HG02852 (cell line): ENCODE data around the gene CCL8.

ENCODE experiments used
- ATAC-seq: cut with Tn5 transposase; IDR thresholded peaks from one replicate; pipeline ENCODE4 v1.9.1; 2021; ENCODE audit warnings: mild to moderate bottlenecking, moderate library complexity; ENCODE audit not compliant: unreplicated experiment

Gene CCL8

DNA sequence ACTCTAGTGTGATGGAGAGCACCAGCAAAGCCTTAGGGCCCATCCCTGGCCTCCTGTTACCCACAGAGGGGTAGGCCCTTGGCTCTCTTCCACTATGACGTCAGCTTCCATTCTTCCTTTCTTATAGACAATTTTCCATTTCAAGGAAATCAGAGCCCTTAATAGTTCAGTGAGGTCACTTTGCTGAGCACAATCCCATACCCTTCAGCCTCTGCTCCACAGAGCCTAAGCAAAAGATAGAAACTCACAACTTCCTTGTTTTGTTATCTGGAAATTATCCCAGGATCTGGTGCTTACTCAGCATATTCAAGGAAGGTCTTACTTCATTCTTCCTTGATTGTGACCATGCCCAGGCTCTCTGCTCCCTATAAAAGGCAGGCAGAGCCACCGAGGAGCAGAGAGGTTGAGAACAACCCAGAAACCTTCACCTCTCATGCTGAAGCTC is at the start of gene CCL8:
Gene CCL8 (plus strand): TSS at position 397 of the 445 bp plus-strand sequence. CDS start 67 bp downstream, outside the sequence.
- no peak for ATAC-seq

DNA sequence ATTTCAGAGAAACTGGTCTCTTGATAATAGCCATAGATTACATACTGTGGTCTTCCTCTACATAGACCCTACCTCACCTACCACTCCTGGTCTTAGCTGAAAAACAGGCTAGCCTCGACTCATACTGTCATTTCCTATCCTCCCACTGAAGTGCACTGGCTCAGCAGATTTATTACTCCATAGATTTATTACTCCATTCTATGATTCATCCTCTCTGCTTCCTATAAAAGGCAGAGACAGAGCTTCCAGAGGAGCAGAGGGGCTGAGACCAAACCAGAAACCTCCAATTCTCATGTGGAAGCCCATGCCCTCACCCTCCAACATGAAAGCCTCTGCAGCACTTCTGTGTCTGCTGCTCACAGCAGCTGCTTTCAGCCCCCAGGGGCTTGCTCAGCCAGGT is 49.3 kb upstream of the CCL8 start, which contains the start of gene CCL7:
Gene CCL7 (plus strand): TSS at position 253 of the 400 bp plus-strand sequence. CDS start 70 bp downstream, at position 323.
- ATAC-seq: no peak

DNA sequence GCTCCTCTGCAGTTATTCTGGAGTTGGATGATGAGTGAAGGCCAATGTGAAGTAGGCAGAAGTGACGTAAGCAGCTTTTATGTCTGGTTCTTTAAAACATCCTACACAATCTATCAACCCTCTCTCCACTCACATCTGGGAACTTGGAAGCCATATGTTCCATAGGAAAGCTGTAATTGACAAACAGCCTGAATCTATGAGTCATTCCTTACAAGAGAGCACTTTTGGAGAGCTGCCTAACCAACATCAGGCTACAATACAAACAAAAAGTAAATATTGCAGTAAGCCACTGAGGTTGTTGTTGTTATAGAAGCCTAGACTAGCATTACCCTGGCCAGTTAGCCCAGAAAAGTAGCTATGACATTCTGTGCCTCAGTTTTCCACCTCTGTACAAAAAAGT is 43.4 kb upstream of the CCL8 start:
- no peak for ATAC-seq

DNA sequence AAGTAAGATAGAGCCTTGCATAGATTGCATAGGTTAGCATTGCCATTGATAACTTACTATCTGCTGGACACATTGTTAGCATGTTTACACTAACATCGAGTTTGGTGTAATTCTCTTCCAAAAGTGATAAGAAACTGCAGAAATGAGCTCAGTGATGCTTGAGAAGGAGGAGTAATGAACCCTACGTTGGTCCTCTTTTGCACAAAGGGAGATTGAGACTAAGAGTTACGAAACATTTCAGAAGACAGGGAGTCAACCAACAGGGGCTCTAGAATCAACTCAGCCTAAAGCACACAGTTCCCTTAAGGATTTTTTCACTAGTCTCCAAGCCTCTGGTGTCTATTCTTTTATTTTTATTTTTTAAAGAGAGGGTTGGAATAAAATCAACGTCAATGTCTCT is 42.4 kb upstream of the CCL8 start:
- ATAC-seq: no peak

DNA sequence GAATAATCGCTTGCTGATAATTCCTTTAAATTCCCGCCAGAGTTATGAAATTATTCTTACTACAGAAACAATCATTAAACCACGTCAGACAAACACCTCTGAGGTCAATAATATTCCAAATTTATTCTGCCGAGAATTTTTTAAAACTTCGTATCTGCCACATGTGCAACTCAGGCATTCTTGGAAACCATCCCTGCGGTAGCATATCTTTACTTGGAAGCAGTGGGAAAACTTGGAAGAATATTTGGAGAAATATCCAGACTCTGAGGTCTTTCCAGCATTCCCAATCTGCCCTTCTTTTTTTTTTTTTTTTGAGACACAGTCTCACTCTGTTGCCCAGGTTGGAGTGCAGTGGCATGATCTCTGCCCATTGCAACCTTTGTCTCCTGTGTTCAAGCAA is 35.7 kb upstream of the CCL8 start:
- no peak for ATAC-seq

DNA sequence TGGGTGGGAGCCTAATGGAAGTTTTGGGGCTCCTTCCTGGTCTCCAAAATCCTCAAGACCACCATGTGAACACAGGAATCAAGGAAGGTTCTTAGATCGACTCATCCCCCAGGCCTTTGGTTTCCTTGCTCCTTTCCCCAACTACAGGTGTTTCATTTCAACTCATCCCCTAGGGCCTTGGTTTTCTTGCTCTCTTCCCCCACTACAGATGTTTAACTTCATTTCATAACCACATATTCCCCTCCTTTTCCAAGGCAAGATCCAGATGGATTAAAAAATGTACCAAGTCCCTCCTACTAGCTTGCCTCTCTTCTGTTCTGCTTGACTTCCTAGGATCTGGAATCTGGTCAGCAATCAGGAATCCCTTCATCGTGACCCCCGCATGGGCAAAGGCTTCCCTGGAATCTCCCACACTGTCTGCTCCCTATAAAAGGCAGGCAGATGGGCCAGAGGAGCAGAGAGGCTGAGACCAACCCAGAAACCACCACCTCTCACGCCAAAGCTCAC is 33.9 kb upstream of the CCL8 start, which contains the start of gene CCL11:
Gene CCL11 (plus strand): TSS at position 457 of the 507 bp plus-strand sequence. CDS start 67 bp downstream, outside the sequence.
- ATAC-seq: no peak

DNA sequence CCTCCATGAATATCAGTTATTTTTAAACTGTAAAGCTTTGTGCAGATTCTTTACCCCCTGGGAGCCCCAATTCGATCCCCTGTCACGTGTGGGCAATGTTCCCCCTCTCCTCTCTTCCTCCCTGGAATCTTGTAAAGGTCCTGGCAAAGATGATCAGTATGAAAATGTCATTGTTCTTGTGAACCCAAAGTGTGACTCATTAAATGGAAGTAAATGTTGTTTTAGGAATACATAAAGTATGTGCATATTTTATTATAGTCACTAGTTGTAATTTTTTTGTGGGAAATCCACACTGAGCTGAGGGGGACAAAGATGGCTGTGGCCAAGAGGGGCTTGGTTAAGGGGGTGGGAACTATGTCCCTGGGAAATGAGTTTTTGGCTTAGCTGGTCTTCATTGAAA is 31.4 kb upstream of the CCL8 start:
- no peak for ATAC-seq

DNA sequence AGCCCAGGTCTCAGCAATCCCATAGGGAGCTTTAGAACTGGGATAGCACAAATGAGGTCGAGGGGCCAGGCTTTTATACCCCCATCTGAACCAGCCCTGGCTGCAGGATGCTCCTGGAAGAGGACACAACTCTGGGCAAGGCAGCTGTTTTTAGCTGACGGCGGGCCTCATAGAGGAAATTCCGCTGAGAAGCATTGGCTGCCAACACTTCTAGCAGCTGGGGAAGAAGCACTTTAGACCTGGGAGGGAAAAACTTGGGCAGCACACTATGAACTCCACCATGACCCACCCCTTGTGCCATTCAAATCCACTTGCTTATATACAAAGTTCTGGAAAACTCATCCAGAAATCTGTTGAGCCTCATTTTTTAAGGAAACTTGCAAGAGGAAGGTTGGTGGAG is 28.6 kb upstream of the CCL8 start:
- ATAC-seq: no peak

DNA sequence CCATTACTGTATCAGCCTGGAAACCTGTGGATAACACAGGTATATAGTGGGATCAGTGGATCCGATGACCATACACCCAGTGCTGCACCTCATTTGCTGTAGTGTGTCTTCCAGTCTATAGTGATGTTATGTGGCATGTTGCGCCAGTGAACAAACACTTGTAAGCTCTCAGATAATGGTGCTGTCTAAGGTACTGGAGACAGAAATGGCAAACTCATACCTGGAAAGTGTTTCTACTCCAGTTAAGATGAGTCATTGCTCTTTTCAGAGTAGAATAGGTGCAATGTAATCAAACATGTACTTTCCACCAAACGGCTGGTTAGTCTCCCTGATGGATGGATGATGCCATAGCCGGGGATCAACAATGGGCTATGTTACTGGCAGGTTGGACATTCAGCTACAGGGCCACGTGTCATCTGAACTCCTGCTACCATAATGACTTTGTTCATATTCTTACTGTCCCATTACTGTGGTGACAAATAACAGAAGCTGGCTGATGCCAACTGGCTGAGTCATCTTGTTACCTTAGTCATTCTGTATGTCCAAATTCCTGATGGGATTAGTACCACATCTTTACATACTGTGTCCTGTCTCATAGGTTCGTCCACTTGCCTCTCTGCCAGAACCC is 27.4 kb upstream of the CCL8 start:
- no peak for ATAC-seq

DNA sequence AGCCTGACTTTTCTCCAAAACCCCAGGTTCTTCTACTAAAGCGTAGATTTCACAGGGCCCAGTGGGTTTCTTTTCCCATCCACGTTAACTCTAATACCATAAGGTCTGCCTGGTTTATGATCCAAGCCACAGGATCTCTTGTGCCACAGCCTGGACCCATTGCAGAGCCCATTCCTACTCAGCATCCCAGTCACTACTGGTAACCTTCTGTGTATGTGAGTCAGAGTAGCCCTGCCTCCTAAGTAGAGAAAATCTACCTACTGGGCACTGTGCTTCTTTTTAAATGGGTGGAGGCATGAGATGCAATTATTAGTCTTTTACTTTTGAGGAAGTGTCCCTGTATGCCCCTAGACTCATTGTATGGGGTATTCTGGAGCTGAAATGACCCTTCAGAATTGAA is 20.2 kb upstream of the CCL8 start:
- no peak for ATAC-seq

DNA sequence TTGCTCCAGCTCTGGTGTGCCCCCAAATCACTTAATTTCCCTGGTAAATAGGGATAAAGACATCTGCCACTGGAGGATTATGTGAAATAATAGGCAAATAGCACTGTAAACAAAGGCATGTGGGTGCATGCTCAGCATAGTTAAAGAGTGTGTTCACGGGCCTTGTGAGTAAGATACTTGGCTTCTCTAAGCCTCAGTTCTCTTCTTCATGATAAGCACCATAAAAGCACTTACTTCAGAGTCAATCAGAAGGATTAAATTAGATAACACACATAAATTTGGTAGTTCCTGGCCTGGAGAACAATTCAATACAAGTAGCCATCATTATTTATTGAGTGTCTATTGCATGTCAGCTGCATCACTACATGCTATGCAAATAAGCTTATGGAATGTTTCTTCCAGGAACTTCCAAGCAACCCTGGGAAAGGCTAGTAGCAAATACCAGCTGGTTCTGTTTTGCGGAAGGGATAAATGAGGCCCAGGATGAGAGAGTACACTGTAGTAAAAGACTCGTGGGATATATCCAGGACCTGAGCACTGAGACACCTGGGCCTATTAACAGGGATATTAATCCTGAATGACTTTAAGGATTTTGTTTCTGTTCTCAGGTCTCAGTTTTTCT is 19.2 kb upstream of the CCL8 start:
- no peak for ATAC-seq

DNA sequence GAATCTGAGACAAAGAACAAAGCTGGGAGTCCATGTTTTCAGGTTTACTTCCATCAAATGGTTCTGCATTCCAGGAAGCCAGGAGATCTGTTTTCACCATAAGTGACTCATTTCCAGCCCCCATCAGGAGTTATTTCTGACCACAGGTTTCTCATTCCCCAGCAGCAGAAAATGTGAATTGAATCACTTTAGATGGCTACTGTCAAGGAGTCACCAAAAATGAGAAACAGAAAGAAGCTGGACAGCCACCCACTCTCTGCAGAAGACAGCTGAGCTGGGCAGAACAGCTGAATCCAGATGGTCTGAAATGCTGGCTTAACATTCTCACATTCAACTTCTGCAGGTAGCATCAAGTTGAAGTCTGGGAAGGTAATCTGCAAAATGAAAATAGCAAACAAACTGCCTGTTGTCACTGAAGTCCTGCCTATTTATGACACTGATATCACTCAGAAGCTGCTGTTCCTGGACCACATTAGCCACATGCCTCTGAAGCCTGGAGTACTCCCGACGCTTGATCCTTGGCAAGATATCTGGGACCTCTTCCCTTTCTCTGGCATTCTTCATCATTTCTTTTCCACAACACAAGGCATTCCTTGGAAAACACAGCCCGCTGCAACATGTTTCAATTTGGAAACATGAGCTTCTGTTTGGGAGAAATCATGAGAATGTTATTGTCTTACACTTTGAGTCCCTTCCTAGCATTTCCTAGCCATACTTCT is 18.4 kb upstream of the CCL8 start:
- no peak for ATAC-seq

DNA sequence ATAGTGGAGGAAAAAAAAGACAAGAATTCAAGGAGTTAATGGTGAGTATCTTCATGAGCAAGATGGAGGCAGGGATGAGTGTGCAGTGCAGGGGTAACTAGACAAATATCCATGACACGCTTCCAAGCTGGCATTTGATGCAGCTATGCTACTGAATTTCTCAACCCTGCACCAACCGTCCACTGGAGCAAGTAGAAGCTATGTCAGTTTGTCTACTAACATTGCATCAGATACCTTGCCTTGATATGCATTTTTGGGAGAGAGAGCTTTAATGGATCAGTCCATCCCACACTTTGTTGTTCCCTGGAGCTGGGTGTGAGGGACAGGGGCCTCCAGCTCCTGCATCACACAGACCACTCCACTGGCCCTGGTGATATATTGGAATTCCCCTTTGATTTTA is 17.2 kb upstream of the CCL8 start:
- ATAC-seq: no peak

DNA sequence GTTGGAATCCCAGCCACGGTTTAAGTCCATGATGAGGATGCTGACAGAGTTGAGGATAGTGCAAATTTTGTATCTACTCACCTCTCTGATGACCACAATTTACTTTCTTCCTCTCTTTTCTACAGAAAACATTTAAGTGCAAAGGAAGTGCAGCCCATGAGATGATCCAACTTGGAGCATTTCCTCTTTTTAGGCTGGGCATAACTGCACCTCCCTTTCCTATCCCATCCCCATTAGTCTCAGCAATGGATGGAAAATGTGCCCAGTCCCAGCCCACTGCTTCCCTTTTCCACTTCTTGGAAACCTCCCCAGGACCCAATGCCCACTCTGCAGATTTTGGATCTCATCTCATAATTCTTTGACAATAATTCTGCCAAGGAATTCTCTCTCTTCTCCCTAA is 16.6 kb upstream of the CCL8 start:
- ATAC-seq: no peak

DNA sequence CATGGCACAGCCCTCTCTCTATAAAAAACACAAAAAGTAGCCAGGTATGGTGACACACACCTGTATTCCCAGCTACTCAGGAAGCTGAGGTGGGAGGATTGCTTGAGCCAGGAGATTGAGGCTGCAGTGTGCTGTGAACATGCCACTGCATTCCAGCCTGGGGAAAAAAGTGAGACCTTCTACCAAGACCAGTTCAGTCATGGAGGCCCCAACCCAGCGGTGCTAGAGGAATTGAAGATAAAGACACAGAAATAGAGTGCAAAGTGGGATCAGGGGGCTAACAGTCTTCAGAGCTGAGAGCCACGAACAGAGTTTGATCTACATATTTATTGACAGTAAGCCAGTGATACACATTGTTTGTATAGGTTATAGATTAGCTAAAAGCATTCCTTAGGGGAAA is 15.6 kb upstream of the CCL8 start:
- ATAC-seq: no peak

DNA sequence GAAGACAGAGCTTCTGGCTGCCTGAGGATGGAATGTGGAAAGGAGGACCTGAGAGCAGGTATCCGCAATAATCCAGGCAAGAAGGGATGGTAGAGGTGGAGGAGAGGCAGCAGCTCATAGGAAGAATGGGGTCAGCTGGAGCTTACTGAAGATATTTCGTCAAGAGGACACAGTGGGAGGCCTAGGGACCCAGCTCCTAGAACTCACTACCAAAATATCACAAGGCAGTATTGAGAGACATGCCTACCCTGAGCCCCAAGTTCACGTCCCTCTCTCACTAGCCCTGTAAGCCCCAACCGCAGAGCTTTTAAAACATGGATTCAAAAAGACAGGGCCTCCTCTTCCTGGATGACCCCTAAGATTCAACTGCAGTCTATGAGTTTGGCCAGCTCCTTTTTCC is 14.2 kb upstream of the CCL8 start:
- ATAC-seq: no peak

DNA sequence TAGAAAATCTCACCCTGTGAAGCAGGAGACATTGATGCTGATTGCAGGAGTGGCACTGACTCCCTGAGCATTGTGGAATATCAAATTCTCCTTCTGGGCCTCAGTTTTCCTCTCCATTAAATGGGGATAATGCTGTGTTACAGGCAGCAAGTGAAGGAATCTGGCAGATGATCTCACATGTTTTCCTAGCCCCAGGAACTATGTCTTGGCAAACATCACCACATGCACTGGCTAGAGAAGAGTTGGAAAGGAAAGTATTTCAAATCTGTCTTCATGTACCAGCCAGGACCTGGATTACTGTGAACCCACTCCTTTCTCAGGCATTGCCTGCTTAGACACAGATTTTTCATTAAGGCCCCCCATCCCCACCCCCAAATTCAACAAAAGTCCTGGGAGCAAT is 13.6 kb upstream of the CCL8 start:
- no peak for ATAC-seq

DNA sequence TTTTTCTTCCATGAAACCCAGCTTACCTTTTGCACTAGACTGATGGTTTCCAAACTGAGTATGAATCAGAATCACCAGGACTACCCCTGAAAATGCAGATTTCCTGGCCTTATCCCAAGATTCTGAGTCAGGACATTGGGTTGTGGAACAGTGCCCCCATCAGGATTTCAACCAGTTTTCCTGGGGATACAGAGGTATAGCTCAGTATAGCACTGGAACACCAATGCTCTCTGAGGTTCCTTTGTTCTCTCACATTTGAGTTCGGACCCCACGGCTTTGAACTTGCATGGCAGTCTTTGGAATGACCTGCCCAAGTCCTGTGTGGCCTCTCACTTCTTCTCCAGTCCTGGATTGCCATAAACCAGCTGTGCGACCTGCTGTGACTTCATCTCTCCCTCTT is 12.8 kb upstream of the CCL8 start:
- no peak for ATAC-seq

DNA sequence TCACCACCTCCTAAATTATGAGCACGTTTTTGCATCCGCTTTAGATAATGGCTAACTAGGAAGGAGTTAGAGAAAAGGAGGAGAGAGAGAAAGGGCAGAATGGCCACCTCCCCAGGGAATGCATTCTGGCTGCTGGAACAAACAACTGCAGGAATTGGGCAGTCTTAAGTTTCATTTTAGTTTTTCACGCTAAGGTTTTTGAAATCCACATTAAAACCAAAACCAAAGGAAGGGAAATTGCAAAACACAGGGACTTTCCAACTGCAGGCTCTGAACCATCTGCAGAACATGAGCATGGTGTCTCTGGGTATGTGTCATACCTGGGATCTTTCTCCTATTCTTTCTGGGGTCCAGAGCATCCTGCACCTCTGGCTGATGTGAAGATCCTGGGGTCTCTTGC is 12.1 kb upstream of the CCL8 start:
- no peak for ATAC-seq

DNA sequence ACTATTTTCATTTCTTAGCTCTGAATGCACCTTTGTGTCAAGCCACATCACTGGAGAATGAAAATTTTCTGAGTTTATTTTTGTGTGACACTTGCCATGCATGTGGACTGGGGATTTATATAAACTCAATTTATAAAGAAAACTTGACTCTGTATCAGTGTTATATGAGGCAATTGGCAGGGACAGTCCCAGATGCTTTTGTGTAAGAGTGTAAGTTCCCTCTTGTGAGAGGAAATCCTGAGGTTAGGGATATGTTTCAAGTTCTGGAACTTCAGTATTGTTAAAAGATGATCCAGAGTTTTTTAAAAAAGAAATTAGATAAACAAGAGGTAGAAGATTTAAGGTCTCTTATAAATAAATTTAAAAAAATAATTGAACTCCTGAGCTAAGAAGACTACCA is 10.9 kb upstream of the CCL8 start:
- no peak for ATAC-seq

DNA sequence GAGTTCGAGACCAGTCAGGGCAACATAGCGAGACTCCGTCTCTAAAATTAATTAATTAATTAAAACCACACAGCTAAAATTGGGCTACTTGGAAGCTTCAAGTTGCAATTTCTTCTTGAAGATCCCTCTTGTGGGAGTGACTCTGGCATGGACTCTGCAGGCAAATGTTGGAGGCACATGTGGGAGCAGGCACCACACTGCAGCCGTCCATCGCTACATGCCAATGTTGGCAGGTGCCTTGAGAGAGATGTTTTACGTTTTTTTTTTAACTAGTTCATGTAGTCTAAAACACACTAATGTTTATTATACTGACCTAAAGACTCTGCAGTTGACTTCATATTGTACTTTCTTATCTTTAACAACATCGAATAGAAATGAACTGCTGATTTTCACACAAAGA is 7.9 kb upstream of the CCL8 start:
- no peak for ATAC-seq

DNA sequence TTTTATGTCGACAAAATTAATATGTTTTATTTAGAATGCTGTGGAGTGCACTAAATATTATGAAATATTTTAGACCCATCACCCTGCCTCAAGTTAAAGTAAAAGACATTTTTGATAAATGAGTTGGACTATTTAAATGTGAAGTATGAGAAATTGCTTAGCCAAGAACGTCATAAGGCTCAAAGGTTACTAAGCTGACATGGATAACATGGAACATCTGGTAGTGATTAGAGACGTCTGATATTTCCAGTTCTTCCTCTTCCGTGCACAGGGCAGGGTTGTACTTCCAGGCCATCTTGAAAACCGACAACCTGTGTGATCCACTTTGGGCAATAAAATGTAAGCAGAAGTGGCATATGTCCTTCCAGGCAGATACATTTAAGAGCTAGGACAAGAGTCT is 7.2 kb upstream of the CCL8 start:
- no peak for ATAC-seq
